HG02678 (cell line): Measurements from ENCODE around the gene MRRF.

Experiments
- ATAC-seq: cut with Tn5 transposase; IDR thresholded peaks from one replicate; pipeline ENCODE4 v1.9.1; 2021; ENCODE audit warnings: mild to moderate bottlenecking, moderate library complexity; ENCODE audit not compliant: unreplicated experiment

The MRRF gene

GRCh38 chr9:122228191-122228567, 36.5 kb upstream of the MRRF start:
- ATAC-seq = no peak

GRCh38 chr9:122228568-122229484, 35.9 kb upstream of the MRRF start, which contains the start of gene LHX6:
Gene LHX6 (minus strand): TSS chr9:122228957. CDS start chr9:122228740, 217 bp downstream.
- ATAC-seq = no peak

- ATAC-seq = no peak
Measured at GRCh38 chr9:122229485-122229837, 35.2 kb upstream of the MRRF start.

GRCh38 chr9:122232796-122233306, 31.8 kb upstream of the MRRF start:
- ATAC-seq = no peak

- no peak for ATAC-seq
Measured at GRCh38 chr9:122234022-122234748, 30.5 kb upstream of the MRRF start.

GRCh38 chr9:122236681-122237080, 28.0 kb upstream of the MRRF start:
- no peak for ATAC-seq

- no peak for ATAC-seq
Measured at GRCh38 chr9:122239722-122240121, 25.0 kb upstream of the MRRF start.

- no peak for ATAC-seq
Measured at GRCh38 chr9:122244349-122244748, 20.3 kb upstream of the MRRF start.

- ATAC-seq = no peak
Measured at GRCh38 chr9:122246666-122247065, 18.0 kb upstream of the MRRF start.

GRCh38 chr9:122248448-122248865, 16.2 kb upstream of the MRRF start:
- no peak for ATAC-seq

- ATAC-seq = no peak
Measured at GRCh38 chr9:122251351-122251750, 13.3 kb upstream of the MRRF start.

- no peak for ATAC-seq
Measured at GRCh38 chr9:122252796-122253195, 11.9 kb upstream of the MRRF start.

- no peak for ATAC-seq
Measured at GRCh38 chr9:122254761-122255160, 9.9 kb upstream of the MRRF start.

- ATAC-seq = no peak
Measured at GRCh38 chr9:122256206-122256605, 8.5 kb upstream of the MRRF start.

- ATAC-seq = no peak
Measured at GRCh38 chr9:122258886-122259415, 5.7 kb upstream of the MRRF start.

- no peak for ATAC-seq
Measured at GRCh38 chr9:122261469-122261881, 3.2 kb upstream of the MRRF start.

GRCh38 chr9:122262073-122262472, 2.6 kb upstream of the MRRF start:
- no peak for ATAC-seq

GRCh38 chr9:122263699-122264349, 858 bp upstream of the MRRF start:
- ATAC-seq = no peak

GRCh38 chr9:122265149-122265915, 650 bp downstream of the MRRF start:
- peak; percentile 31 for ATAC-seq
